Activated CD4-positive, alpha-beta T cell treated with anti-CD3 and anti-CD28 coated beads for 36 hours (primary cell): ENCODE results near the gene PDGFC. TPM values are rescaled to one million over a fixed set of nuclear protein-coding genes. Genes with fewer than 3 reads are reported as not detected.
A peak's percentile ranks its signal among the peaks of the same experiment; 100 is the strongest.

Source experiments
- ATAC-seq: fragments of 200-7000 bp; cut with Tn5 transposase; one replicate; pipeline ENCODE4 v1.10.0; 2021; ENCODE audit warnings: mild to moderate bottlenecking, moderate library complexity
- CTCF ChIA-PET: fragments of 350-600 bp; sonication (Branson Sonifier 250); formaldehyde crosslinking; loops from one replicate; lab custom pipeline; 2021; ENCODE audit warnings: antibody characterized with exemption; lab: Charles Lee
- POLR2A ChIA-PET: fragments of 350-600 bp; sonication (Branson Sonifier 250); formaldehyde crosslinking; loops from one replicate; lab custom pipeline; 2021; ENCODE audit warnings: antibody characterized with exemption, inconsistent platforms; lab: Charles Lee
- DNase-seq: peaks from one replicate; pipeline ENCODE4 v3.0.0-alpha.2; 2020
- H3K27ac Mint-ChIP-seq: one replicate; pipeline ENCODE4 v1.8.0; 2021; ENCODE audit warnings: mixed read lengths
- H3K27me3 Mint-ChIP-seq: one replicate; pipeline ENCODE4 v1.8.0; 2021; ENCODE audit warnings: mixed read lengths
- H3K36me3 Mint-ChIP-seq: one replicate; pipeline ENCODE4 v1.8.0; 2021; ENCODE audit warnings: low read depth, mixed read lengths
- H3K4me1 Mint-ChIP-seq: one replicate; pipeline ENCODE4 v1.8.0; 2021; ENCODE audit warnings: mixed read lengths
- H3K4me3 Mint-ChIP-seq: one replicate; pipeline ENCODE4 v1.8.0; 2021; ENCODE audit warnings: mild to moderate bottlenecking, moderate library complexity, mixed read lengths
- H3K9me3 Mint-ChIP-seq: one replicate; pipeline ENCODE4 v1.8.0; 2021; ENCODE audit warnings: low read depth, mixed read lengths
- intact Hi-C, 2 experiments: fragments of 100-400 bp; cut with DNase I in 1 of 2; cut with micrococcal nuclease in 1 of 2; formaldehyde crosslinking; loops; one replicate each; pipeline versions ENCODE4 v1.14.2 to v1.15.1; 2022 to 2024; cut with DNase I, micrococcal nuclease
- total RNA-seq, 2 experiments: library from RNA; stranded (reverse); gene quantifications; one replicate each; pipeline ENCODE4 v1.2.3, GENCODE V29; 2021

Gene PDGFC
- total RNA-seq, 2 experiments from 2014 or later = not detected

GRCh38 chr4:156950090-156950489 lies 21.5 kb downstream of the PDGFC start:
- Mint-ChIP-seq H3K27me3 (no peaks in the 10 kb centered on the region), H3K27ac (no peak overlapping the region), H3K36me3 (no peaks in the 10 kb centered on the region), H3K9me3 (no peaks in the 10 kb centered on the region), H3K4me1 (no peaks in the 10 kb centered on the region), H3K4me3 (no peak overlapping the region)
- ATAC-seq (no peak), DNase-seq (no peak)
- ChIA-PET POLR2A (no interaction called here), CTCF (no interaction called here)
- intact Hi-C loops = no loop called here

- H3K27ac Mint-ChIP-seq = no peak overlapping the region
- no peaks in the 10 kb centered on the region for H3K4me1 Mint-ChIP-seq
- intact Hi-C loops = no loop called here
- ATAC-seq = no peak
- CTCF ChIA-PET = no interaction called here
- no peaks in the 10 kb centered on the region for H3K36me3 Mint-ChIP-seq
- no peak overlapping the region for H3K4me3 Mint-ChIP-seq
- no peaks in the 10 kb centered on the region for H3K9me3 Mint-ChIP-seq
- H3K27me3 Mint-ChIP-seq = no peaks in the 10 kb centered on the region
- no peak for DNase-seq
- POLR2A ChIA-PET = no interaction called here
These were observed 22.2 kb downstream of the PDGFC start for GRCh38 chr4:156949373-156949814.

GRCh38 chr4:156948738-156949137 lies 22.9 kb downstream of the PDGFC start:
- ATAC-seq (no peak), DNase-seq (no peak)
- Mint-ChIP-seq H3K36me3 (no peaks in the 10 kb centered on the region), H3K4me3 (no peak overlapping the region), H3K9me3 (no peaks in the 10 kb centered on the region), H3K4me1 (no peaks in the 10 kb centered on the region), H3K27ac (no peak overlapping the region), H3K27me3 (no peaks in the 10 kb centered on the region)
- ChIA-PET POLR2A (no interaction called here), CTCF (no interaction called here)
- intact Hi-C loops = no loop called here

- Mint-ChIP-seq H3K36me3 (no peaks in the 10 kb centered on the region), H3K4me3 (no peak overlapping the region), H3K4me1 (no peaks in the 10 kb centered on the region), H3K27ac (no peak overlapping the region), H3K9me3 (no peaks in the 10 kb centered on the region), H3K27me3 (no peaks in the 10 kb centered on the region)
- DNase-seq = no peak
- ChIA-PET POLR2A (no interaction called here), CTCF (no interaction called here)
- no peak for ATAC-seq
- intact Hi-C loops = no loop called here
These were observed 23.5 kb downstream of the PDGFC start for GRCh38 chr4:156948133-156948532.

GRCh38 chr4:156946516-156947424 lies 24.8 kb downstream of the PDGFC start:
- no peak for DNase-seq
- ChIA-PET POLR2A (no interaction called here), CTCF (no interaction called here)
- H3K4me3 Mint-ChIP-seq = no peak overlapping the region
- H3K27ac Mint-ChIP-seq = no peak overlapping the region
- no peaks in the 10 kb centered on the region for H3K27me3 Mint-ChIP-seq
- no peaks in the 10 kb centered on the region for H3K9me3 Mint-ChIP-seq
- intact Hi-C loops = no loop called here
- no peaks in the 10 kb centered on the region for H3K36me3 Mint-ChIP-seq
- peak; percentile 36 for ATAC-seq
- no peaks in the 10 kb centered on the region for H3K4me1 Mint-ChIP-seq

- Mint-ChIP-seq H3K36me3 (no peaks in the 10 kb centered on the region), H3K27me3 (no peaks in the 10 kb centered on the region), H3K27ac (no peak overlapping the region), H3K4me3 (no peak overlapping the region), H3K4me1 (no peaks in the 10 kb centered on the region), H3K9me3 (no peaks in the 10 kb centered on the region)
- ChIA-PET CTCF (no interaction called here), POLR2A (no interaction called here)
- DNase-seq = no peak
- intact Hi-C loops = no loop called here
- ATAC-seq = no peak
These were observed 26.1 kb downstream of the PDGFC start for GRCh38 chr4:156945532-156945931.

- CTCF ChIA-PET = no interaction called here
These were observed 28.6 kb downstream of the PDGFC start for GRCh38 chr4:156942991-156943390.

GRCh38 chr4:156941940-156942548 lies 29.6 kb downstream of the PDGFC start:
- DNase-seq = no peak
- H3K27me3 Mint-ChIP-seq = no peaks in the 10 kb centered on the region
- no peaks in the 10 kb centered on the region for H3K4me1 Mint-ChIP-seq
- ATAC-seq = no peak
- H3K27ac Mint-ChIP-seq = no peak overlapping the region
- no peak overlapping the region for H3K4me3 Mint-ChIP-seq
- intact Hi-C loops = no loop called here
- no peaks in the 10 kb centered on the region for H3K36me3 Mint-ChIP-seq
- POLR2A ChIA-PET = no interaction called here
- H3K9me3 Mint-ChIP-seq = no peaks in the 10 kb centered on the region
- CTCF ChIA-PET = interaction anchor here (0.5 kb wide), 1 partner anchor 29 kb away, joined by 6 read pairs; no protein-coding TSS in a partner anchor

More at GRCh38 chr4:156942991-156943390, 28.6 kb downstream of the PDGFC start:
- no peaks in the 10 kb centered on the region for H3K9me3 Mint-ChIP-seq
- no peak overlapping the region for H3K4me3 Mint-ChIP-seq
- ATAC-seq = no peak
- intact Hi-C loops = no loop called here
- no peaks in the 10 kb centered on the region for H3K36me3 Mint-ChIP-seq
- POLR2A ChIA-PET = no interaction called here
- H3K27ac Mint-ChIP-seq = no peak overlapping the region
- DNase-seq = no peak
- H3K27me3 Mint-ChIP-seq = no peaks in the 10 kb centered on the region
- no peaks in the 10 kb centered on the region for H3K4me1 Mint-ChIP-seq

- no peaks in the 10 kb centered on the region for H3K36me3 Mint-ChIP-seq
- no peak overlapping the region for H3K4me3 Mint-ChIP-seq
These were observed 31.8 kb downstream of the PDGFC start for GRCh38 chr4:156939801-156940200.

GRCh38 chr4:156939139-156939538 lies 32.5 kb downstream of the PDGFC start:
- no peaks in the 10 kb centered on the region for H3K27me3 Mint-ChIP-seq
- no peak overlapping the region for H3K27ac Mint-ChIP-seq
- no peaks in the 10 kb centered on the region for H3K36me3 Mint-ChIP-seq
- ChIA-PET CTCF (no interaction called here), POLR2A (no interaction called here)
- DNase-seq (no peak), ATAC-seq (no peak)
- no peak overlapping the region for H3K4me3 Mint-ChIP-seq
- intact Hi-C loops = no loop called here
- no peaks in the 10 kb centered on the region for H3K9me3 Mint-ChIP-seq
- no peaks in the 10 kb centered on the region for H3K4me1 Mint-ChIP-seq

More at GRCh38 chr4:156939801-156940200, 31.8 kb downstream of the PDGFC start:
- ChIA-PET CTCF (no interaction called here), POLR2A (no interaction called here)
- no peaks in the 10 kb centered on the region for H3K4me1 Mint-ChIP-seq
- H3K9me3 Mint-ChIP-seq = no peaks in the 10 kb centered on the region
- DNase-seq = no peak
- no peaks in the 10 kb centered on the region for H3K27me3 Mint-ChIP-seq
- H3K27ac Mint-ChIP-seq = no peak overlapping the region
- no peak for ATAC-seq
- intact Hi-C loops = no loop called here

- intact Hi-C loops = no loop called here
- ChIA-PET POLR2A (no interaction called here), CTCF (no interaction called here)
- ATAC-seq (no peak), DNase-seq (no peak)
- no peaks in the 10 kb centered on the region for H3K36me3 Mint-ChIP-seq
- no peak overlapping the region for H3K27ac Mint-ChIP-seq
- no peak overlapping the region for H3K4me3 Mint-ChIP-seq
- H3K9me3 Mint-ChIP-seq = no peaks in the 10 kb centered on the region
- no peaks in the 10 kb centered on the region for H3K4me1 Mint-ChIP-seq
- H3K27me3 Mint-ChIP-seq = no peaks in the 10 kb centered on the region
These were observed 37.4 kb downstream of the PDGFC start for GRCh38 chr4:156934259-156934635.

GRCh38 chr4:156933633-156934258 lies 37.9 kb downstream of the PDGFC start:
- ChIA-PET CTCF (no interaction called here), POLR2A (no interaction called here)
- DNase-seq = no peak
- intact Hi-C loops = no loop called here
- Mint-ChIP-seq H3K36me3 (no peaks in the 10 kb centered on the region), H3K27me3 (no peaks in the 10 kb centered on the region), H3K9me3 (no peaks in the 10 kb centered on the region), H3K4me1 (no peaks in the 10 kb centered on the region), H3K4me3 (no peak overlapping the region), H3K27ac (no peak overlapping the region)
- ATAC-seq = no peak
